Hematopoietic multipotent progenitor cell treated with erythropoietin and hydrocortisone succinate and interleukin-3 and kit ligand, for 4 days (in vitro differentiated cells): Measurements from ENCODE around the gene SRA1.
A peak's percentile ranks its signal among the peaks of the same experiment; 100 is the strongest.

Experiments
- DNase-seq: peaks from one replicate; pipeline ENCODE4 v3.0.0-alpha.2; 2015

Gene SRA1

DNA sequence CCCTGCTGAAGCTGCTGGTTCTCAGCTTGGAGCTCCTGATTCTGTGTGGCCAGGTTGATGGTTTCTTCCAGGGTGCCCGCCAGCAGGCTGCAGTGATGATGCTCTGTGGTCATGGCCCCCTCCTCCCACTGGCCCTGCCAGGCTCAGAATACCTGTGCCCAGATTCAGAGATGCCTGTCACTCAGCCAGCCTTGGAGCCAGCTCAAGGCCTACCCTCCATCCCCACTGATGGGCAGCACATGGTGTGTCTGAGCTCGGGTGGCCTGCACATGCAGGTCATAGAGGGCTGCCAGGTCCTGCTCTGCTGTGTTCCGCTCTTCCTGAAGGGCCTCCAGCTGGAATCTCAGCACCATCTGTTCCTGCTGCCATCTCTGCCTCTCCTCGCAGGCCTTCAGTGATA lies 12.8 kb upstream of the SRA1 start:
- no peak for DNase-seq

DNA sequence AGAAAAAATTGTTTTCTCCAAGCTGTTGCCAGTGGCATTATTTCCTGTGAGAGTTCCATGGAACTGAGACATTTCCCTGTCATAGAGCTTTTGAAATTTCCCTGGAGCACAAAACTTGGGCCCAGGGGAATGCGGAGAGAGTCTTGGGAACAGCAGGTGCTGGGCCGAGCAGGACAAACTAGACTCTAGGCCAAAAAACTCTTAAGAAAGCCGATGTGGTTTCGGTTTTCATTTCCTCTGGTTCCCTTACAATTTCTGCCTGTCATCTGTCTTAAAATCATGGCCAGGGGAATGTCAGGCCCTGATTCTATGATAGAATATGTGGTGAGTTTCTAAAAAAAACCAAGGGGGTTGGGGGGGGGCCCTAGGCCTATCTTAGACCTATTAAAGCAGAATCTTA lies 11.9 kb upstream of the SRA1 start:
- peak; percentile 36 for DNase-seq

DNA sequence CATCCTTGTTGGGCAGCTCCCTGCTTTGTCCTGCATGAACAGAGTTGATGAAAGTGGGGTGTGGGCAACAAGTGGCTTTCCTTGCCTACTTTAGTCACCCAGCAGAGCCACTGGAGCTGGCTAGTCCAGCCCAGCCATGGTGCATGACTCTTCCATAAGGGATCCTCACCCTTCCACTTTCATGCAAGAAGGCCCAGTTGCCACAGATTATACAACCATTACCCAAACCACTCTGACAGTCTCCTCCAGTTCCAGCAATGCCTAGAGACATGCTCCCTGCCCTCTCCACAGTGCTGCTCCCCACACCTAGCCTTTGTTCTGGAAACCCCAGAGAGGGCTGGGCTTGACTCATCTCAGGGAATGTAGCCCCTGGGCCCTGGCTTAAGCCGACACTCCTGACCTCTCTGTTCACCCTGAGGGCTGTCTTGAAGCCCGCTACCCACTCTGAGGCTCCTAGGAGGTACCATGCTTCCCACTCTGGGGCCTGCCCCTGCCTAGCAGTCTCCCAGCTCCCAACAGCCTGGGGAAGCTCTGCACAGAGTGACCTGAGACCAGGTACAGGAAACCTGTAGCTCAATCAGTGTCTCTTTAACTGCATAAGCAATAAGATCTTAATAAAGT lies 11.3 kb upstream of the SRA1 start:
- DNase-seq: no peak

DNA sequence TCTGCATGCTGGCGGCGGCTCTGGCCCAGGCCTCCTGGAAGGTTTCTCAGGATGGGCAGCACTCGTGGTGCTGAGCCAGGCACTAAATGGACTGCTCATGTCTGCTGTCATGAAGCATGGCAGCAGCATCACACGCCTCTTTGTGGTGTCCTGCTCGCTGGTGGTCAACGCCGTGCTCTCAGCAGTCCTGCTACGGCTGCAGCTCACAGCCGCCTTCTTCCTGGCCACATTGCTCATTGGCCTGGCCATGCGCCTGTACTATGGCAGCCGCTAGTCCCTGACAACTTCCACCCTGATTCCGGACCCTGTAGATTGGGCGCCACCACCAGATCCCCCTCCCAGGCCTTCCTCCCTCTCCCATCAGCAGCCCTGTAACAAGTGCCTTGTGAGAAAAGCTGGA lies 10.6 kb upstream of the SRA1 start:
- no peak for DNase-seq

DNA sequence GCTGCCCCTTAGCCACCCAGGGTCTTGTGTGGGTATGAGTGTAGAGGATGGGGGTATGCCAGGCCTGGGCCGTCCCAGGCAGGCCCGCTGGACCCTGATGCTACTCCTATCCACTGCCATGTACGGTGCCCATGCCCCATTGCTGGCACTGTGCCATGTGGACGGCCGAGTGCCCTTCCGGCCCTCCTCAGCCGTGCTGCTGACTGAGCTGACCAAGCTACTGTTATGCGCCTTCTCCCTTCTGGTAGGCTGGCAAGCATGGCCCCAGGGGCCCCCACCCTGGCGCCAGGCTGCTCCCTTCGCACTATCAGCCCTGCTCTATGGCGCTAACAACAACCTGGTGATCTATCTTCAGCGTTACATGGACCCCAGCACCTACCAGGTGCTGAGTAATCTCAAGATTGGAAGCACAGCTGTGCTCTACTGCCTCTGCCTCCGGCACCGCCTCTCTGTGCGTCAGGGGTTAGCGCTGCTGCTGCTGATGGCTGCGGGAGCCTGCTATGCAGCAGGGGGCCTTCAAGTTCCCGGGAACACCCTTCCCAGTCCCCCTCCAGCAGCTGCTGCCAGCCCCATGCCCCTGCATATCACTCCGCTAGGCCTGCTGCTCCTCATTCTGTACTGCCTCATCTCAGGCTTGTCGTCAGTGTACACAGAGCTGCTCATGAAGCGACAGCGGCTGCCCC lies 10.0 kb upstream of the SRA1 start:
- DNase-seq: no peak

DNA sequence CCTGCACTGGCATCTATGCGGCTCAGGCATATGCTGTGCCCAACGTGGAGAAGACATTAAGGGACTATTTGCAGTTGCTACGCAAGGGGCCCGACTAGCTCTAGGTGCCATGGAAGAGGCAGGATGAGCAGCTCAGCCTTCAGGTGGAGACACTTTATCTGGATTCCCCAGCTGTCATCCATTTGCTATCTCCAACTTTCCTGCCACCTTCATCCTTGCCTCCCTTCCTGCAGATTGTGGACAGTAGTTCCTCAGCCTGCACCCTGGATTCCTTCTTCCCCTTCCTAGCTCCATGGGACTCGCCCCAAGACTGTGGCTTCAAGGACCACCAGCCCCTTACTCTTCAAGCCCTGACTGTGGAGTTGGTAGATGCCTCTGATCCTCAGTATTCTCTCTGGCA lies 9.4 kb upstream of the SRA1 start:
- DNase-seq: no peak

DNA sequence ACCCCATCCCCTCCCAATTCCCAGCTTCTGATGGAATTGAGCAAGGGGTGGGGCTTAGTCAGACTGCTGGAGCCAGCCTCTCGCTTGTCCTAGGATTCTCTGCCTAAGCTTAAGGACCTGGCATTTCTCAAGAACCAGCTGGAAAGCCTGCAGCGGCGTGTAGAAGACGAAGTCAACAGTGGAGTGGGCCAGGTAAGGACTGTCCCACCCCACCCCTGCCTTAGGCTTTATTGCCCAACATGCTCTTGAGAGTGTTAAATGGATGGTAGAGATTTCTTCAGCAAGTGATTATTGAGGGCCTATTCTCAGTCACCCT lies 8.5 kb upstream of the SRA1 start:
- DNase-seq: no peak

DNA sequence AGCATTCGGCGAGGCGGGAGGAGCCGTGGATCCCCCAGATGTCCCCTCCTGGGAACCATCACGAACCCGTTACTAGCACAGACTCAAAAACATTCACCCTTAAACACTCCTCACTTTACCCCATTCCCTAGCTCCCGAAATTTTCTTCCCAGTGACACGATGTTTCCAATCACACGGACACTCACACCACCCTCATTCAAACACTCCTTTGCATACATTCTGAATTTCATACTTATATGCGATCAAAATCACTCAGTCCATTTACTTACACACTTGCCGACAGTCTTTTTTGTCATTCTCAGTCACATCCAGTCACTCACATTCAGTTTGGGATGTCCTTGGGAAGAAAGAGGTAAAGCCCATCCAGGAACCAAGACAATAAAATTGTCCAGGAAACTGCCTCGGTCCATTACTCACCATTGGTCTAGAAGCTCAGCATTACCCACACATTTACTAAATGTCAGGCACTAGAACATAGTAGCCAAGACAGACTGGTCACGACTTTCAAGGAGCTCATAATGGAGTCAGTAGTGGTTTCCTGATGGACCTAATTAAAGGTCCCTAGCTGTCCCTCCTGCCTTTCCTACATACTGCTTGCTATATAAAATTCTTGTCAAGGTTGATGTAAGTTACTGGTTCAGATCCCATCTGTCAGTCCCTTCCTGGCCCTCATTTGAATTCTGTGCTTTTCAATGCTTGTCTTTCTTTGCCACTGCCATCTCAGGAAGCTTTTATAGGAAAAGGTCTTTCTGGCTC lies 7.9 kb upstream of the SRA1 start:
- no peak for DNase-seq

DNA sequence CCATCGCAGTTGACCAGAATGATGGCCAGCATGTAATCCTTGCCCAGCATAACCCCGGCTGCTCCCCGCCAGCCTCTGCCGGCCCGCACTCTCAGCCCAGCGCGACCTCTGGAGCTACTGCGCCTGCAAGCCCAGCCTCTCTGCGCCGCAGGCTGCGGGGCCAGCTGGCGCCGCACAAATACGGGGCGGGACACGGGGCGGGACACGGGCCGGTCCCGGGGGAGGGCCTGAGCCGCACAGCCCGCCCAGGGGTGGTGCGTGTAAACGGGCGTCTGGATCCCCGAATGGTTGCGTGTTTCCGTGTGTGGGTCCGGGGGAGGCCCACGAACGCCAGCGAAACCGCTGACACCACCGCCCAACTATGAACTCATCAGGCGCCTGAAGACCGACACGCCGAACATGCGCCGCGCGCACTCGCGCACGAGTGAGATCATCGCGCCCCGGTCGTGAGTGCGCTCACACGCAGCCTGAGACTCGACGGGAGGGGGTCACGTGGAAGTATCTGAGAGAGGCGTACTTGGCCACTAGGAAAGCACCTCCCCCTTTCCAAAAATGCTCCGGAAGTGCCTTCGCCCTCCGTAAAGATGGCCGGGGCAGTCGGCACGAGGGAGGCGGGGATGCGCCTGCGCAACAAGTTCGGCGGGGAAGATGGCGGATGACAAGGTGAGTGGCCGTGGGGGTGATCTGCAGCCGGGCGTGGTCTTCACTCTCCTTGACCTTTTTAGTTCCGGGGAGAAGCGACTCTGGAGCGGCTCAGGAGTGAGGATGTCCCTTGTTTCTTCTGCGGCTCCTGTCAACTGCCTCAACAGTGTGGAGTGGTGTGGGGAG lies 7.1 kb upstream of the SRA1 start, which contains the start of the genes APBB3 and SLC35A4:
APBB3 (minus strand) TSS at position 403 of the 828 bp plus-strand sequence; CDS start at position 50, 353 bp downstream.
SLC35A4 (plus strand) TSS at position 633 of the 828 bp plus-strand sequence. CDS start 2,342 bp downstream, outside the sequence.
- peak; percentile 99 for DNase-seq

DNA sequence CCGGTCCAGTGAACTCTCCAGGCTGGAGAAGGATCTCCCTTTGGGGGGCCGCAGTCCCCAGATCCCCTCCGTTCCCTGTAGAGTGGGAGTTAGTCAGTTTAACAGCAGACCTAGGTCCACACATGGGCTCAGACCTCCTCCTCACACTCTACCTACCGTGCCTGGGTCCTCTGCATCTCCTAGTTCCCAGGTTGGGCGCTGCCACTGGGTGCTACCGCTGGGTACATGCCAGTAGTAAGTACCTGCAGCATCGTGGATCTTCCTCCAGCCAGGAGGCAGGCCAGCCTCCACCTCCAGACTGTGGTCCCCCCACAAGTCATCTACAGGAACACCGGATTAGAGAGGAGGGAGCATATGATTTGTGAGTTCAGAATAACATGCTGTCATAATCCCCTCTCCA lies 6.3 kb upstream of the SRA1 start:
- DNase-seq: no peak

DNA sequence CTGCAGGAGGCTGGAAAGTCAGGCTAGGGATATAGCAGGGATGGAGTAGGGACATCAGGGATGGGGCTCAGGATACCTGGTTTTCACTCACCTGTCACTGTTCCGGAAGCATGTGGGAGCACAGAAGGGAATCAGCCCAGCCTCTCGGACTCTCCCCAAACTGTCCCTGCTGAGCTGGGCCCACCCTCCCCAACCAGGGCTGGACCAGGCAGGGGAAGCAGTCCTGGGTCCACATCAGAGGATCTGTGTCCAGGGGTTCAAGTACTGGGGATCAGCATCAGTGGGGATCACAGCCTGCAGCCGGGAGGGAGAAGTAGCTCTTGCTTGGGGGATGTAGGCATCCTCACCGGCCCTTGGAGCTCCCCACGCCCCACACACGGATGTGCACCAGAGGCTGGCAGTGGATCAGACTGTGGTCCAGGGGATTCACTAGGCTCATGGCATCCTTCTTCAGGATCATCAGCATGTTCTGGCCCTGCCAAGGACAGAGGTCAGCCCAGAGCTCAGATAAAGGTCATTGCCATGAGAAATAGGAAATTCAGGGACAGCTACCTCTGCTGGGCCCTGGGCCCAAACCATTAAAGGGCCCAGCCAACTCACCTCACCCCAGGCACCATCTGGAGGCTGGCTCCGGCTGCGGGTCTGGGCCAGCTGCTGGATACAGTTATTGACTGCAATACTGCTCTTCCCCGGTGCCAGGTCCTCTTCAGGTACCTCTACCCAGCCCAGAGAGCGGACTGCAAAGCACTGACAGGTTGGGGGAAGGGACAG lies 4.7 kb upstream of the SRA1 start:
- DNase-seq: no peak

DNA sequence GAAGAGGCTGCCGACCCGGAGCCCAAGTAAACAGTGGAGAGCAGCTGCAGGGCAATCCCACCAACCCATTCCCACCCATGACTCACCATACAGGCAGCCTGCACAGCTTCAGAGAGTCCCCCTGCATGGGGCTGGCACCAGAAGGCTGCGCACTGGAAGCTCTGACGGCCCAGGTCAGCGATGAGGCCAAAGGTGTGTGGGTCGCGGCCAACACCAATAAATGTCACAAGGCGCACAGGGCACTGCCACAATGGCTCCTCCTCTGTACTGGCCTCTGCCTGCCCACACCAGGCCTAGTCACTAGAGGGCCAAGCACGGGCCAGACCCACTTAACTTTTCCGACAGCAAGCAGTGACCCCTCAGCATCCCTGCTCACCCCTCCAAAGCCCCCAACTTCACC lies 3.0 kb upstream of the SRA1 start:
- no peak for DNase-seq

DNA sequence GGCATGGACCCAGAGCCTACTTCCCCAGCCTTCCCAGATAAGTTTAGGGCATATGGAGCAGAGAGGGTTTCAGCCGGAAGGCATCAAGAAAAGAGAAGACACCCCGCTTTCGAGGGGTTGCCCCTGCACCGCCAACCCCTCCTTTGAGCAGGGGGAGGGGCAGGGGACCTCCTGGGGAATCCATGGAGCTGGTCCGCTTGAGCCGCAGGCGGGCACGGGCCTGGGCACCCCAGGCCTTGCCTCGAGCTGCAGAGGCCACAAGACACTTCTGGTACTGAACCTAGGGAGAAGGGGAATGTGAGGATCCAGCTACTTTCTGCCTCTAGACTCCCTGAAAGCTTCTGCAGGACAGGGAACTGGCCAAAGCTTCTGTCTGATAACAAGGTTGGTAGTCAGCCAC lies 1.3 kb upstream of the SRA1 start:
- no peak for DNase-seq

DNA sequence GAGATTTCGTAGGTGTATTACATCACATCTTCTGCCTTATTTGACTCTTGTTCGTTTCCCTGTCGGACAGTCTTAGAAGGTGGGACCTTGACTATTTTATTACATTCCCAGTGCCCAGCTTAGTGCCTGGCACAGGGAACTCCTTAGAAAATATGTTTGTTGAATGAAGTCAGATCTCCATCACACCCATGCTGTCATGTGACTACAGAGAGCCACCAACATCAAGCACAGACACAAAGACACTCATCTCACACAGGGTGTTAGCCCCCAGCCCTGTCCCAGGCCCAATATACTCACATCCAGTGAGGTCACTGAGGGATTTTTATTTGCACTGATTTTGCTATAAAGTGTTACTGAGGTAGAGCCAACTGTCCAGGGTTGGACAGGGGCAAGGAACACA lies 692 bp upstream of the SRA1 start:
- DNase-seq: no peak

DNA sequence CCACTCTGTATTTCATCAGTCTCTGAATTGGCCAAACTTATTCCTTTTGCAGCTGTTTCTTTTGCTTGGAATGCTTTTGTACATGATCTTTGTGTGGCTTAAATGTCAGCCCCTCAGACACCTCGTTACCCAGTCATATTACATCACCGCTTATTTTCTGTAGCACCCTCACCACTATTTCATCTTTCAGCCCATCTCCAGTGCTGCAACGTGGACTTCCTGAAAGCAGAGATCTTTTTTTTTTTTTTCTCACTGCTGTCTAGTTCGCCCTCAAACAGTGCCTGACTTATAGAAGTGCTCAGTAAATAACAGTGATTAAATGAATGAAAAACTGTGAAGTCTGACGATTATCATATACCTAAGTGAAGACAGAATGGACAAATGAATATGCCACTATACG lies 835 bp downstream of the SRA1 start:
- DNase-seq: peak; percentile 58

DNA sequence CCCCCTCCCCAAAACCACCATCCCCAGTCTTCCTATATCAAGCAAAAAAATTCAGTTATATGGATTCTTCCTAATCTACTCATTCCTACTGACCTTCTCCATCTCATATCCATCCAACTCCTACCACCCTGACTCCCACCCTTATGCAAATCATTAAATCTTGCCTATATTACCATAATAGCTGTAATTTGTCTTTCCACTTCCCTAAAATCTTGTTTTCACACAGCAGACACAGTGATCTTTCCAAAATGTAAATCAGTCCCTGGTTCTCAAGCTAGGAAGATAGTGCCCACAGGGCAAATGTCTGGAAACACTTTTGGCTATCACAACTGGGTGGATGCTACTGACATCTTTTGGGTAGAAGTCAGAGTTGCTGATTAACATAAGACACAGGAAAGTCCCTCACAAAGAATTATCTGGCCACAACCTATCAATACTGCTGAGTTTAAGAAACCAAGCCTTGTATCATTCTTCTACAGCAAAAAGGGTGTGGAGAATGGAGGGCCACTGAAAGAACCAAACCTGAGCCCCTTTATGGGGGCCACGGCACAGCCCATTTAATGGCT lies 1.4 kb downstream of the SRA1 start:
- DNase-seq: no peak

DNA sequence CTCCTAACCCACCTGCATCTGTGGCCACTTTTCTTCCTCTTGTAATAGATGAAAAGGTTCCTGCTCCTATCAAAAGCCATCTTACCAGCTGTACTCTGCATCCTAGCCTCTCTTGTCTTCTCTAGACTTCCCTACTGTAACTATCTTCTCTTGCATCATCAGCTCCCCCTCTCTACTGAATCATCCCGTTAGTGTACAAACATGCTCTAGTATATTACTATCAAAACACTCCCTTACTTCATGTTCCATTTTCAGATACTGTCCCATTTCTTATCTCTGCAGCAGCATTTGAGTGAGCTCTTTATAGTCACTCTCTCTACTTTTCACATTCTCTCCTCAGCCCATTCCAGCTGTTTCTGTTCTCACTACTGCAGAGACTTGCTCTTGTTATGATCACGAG lies 2.8 kb downstream of the SRA1 start:
- DNase-seq: peak; percentile 41

DNA sequence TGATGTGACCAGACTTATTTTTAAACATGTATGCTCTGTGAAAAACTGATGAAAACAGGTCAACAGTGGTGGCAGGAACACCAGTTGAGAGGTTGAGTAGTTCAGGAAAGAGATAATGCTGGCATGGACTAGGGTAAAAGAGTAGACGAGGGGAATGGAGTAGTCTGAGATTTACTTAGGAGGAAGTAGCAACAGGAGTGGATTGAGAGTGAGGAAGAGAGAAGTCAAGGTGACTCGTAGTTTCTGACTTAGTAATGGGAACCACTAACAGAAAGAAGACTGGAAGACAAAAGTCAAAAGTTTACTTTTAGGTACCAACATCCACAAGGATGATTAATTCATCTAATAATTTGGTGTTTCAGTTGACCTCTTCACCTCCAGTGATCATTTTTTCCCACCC lies 3.6 kb downstream of the SRA1 start:
- no peak for DNase-seq

DNA sequence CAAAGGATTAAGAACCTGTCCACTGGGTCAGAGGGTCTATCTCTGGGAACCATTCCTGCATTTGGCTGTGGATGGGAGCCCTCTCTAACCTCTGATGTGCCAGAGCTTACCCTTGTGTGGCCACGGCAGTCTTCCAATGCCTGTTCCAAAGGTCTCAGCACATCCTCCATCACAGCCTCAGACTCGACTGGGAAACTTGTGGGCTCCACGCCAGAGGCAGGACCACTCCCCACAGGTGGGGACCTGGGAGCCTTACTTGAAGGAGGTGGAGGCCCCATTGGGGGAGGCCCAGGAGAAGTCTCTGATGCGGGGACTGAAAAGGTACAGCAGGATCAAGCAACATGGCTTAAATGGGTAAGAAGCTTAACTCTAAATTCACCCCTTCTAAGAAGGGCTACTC lies 5.4 kb downstream of the SRA1 start:
- no peak for DNase-seq

DNA sequence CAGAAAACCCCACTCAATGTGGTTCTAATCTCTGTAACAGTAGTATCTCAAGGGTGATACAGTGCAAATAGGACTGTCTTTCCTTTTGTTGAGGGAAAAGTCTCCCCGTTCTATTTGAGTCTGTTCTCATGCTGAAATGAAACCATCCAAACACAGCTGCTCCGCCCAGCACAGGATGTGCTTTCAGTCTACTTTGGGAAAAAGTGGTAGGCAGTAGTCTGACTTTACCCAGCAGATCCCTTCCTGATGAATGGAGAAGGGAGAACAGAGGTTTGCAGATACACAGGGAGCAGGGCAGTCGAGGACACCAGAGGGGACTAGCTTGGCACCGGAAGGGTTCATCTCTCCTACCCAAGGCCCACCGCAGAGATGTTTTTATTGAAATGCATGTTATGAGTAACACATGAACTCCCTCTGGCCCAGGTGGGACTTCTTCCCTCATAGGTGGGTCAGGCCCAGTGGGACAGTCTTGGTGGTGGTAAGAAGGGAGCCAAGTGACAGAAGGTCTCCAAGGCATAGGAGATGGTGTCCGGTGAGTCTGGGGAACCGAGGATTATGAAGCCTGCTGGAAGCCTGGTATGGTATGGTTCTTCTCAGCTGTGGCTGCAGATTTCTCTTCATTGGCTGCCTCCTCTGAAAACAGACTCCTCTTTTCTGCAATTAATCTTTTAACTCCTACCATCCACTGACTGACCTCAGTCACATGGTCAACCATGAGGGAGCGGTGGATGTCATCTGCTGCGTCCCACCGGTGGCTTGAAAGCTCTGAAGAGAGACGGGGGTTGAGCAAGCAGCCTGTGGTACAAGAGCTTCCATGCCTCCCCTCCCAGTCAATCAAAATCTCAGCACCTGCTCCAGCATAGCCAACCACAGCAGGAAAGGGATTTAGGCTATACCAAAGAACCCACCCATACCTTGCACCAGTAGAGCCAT lies 6.9 kb downstream of the SRA1 start:
- no peak for DNase-seq
